Lower lobe of right lung (tissue), 2 donors: Measurements from ENCODE around the gene TMC2. TPM values are rescaled to one million over a fixed set of nuclear protein-coding genes. Genes with fewer than 3 reads are reported as not detected.

Experiments used
- ATAC-seq, 2 donors: fragments of 200-7000 bp; cut with Tn5 transposase; one replicate each; pipeline ENCODE4 v1.9.1; 2020 to 2022; ENCODE audit warnings: mild to moderate bottlenecking in 2 of 2, moderate library complexity in 2 of 2
- DNase-seq: peaks from one replicate; pipeline ENCODE4 v3.0.0-alpha.2; 2020
- H3K27ac ChIP-seq: fragments of 200-600 bp; one replicate; pipeline ENCODE4 v1.8.0; 2022
- H3K27me3 ChIP-seq: fragments of 200-600 bp; one replicate; pipeline ENCODE4 v1.8.0; 2022; ENCODE audit warnings: low read depth
- H3K36me3 ChIP-seq: fragments of 200-600 bp; one replicate; pipeline ENCODE4 v1.8.0; 2022; ENCODE audit warnings: mild to moderate bottlenecking
- H3K4me1 ChIP-seq: fragments of 200-600 bp; one replicate; pipeline ENCODE4 v1.8.0; 2022
- H3K4me3 ChIP-seq: fragments of 200-600 bp; one replicate; pipeline ENCODE4 v1.8.0; 2022; ENCODE audit warnings: mild to moderate bottlenecking
- H3K9me3 ChIP-seq: fragments of 200-600 bp; one replicate; pipeline ENCODE4 v1.8.0; 2022
- intact Hi-C: fragments of 100-400 bp; cut with DNase I; formaldehyde crosslinking; loops from one replicate; pipeline ENCODE4 v1.11.0; 2022
- total RNA-seq: library from RNA; stranded (reverse); fragmentation: NEBNext Ultra II Directional; extraction: Animal tissue kit (Norgen Biotek cat#: 25700); gene quantifications from one replicate; pipeline ENCODE4 v1.2.1, GENCODE V29; 2021
- TF ChIP-seq, protein P1 (sequence below): fragments of 200-600 bp; IDR thresholded peaks from one replicate; pipeline ENCODE4 v1.8.0; 2022; ENCODE audit warnings: antibody characterized with exemption, mild to moderate bottlenecking
- donor health status: DM: no; HTN: yes; CAD: no; lungs with severe emphysema.

TMC2 gene
- total RNA-seq, 1 donor from 2014 or later, result 0.92 TPM

- intact Hi-C loops, result no loop called here
- Histone ChIP-seq H3K27me3 (peaks cover 7% of the 10 kb centered on the region), H3K9me3 (no peaks in the 10 kb centered on the region), H3K27ac (no peak overlapping the region), H3K36me3 (no peaks in the 10 kb centered on the region), H3K4me3 (no peak overlapping the region), H3K4me1 (no peaks in the 10 kb centered on the region)
- TF ChIP-seq, protein P1, sequence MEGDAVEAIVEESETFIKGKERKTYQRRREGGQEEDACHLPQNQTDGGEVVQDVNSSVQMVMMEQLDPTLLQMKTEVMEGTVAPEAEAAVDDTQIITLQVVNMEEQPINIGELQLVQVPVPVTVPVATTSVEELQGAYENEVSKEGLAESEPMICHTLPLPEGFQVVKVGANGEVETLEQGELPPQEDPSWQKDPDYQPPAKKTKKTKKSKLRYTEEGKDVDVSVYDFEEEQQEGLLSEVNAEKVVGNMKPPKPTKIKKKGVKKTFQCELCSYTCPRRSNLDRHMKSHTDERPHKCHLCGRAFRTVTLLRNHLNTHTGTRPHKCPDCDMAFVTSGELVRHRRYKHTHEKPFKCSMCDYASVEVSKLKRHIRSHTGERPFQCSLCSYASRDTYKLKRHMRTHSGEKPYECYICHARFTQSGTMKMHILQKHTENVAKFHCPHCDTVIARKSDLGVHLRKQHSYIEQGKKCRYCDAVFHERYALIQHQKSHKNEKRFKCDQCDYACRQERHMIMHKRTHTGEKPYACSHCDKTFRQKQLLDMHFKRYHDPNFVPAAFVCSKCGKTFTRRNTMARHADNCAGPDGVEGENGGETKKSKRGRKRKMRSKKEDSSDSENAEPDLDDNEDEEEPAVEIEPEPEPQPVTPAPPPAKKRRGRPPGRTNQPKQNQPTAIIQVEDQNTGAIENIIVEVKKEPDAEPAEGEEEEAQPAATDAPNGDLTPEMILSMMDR, result no peak
- ATAC-seq, result no peak
- no peak for DNase-seq
These were observed 3.3 kb upstream of the TMC2 start for GRCh38 chr20:2533118-2533517.

DNA sequence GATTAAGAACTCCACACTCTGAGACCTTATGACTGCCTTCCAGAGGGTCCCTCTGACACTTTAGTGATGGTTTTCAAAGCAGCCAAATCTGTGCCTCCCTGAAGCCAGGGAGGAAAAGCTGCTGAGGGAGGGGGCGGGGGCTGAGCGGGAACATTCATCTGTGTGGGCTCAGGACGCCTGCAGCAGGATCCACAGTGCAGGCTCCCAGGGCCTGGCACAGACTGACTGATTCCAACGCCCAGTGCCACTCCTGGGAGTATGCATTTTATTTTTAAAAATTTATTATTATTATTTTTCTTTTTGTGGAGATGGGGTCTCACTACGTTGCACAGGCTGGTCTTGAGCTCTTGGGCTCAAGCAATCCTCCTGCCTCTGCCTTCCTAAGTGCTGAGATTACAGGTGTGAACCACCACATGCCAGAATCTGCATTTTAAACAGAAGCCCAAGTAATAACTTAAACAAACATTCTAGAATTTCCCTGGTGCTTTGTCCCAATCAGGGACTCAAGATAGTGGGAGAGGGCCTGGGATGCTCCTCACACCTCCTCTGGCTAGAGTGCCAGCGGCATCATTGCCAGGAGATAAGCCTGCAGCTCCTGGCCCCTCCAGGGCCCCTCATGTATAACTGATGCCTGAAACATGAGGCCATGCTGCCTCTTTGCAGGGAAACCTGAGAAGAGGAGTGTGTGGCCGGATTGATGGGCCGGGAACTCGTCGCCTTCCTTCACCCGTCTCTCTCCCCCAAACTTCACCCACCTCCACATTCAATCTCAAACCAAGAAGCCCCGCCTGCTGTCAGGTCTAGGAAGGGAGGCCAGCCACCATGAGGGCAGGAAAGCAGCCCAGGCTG lies 438 bp upstream of the TMC2 start:
- H3K9me3 ChIP-seq, result no peaks in the 10 kb centered on the region
- no peak overlapping the region for H3K27ac ChIP-seq
- intact Hi-C loops, result no loop called here
- ATAC-seq, result no peak
- H3K4me3 ChIP-seq, result no peak overlapping the region
- no peaks in the 10 kb centered on the region for H3K4me1 ChIP-seq
- no peaks in the 10 kb centered on the region for H3K36me3 ChIP-seq
- peaks cover 15% of the 10 kb centered on the region for H3K27me3 ChIP-seq
- DNase-seq, result no peak
- TF ChIP-seq, protein P1, result no peak

DNA sequence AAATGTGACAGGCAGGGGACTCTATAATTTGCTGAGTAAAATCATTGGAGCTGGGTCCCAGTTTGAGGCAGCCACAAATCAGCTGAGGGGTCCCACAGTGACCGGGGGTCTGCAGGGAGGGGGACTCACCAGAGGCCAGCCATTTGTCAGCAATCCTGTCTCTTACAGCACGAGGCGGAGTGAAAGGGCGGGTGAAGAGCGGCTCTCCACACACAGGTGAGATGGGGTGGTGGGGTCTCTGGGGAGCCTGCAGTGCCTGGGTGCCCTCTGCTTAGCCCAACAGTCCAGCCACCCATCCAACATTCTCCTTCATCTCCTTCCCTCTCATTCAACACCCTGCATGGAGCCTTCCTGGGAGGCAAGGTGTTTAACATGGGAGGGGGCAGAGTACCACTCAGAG lies 728 bp downstream of the TMC2 start:
- peaks cover 20% of the 10 kb centered on the region for H3K27me3 ChIP-seq
- no peaks in the 10 kb centered on the region for H3K9me3 ChIP-seq
- DNase-seq (no peak), ATAC-seq (no peak)
- H3K36me3 ChIP-seq, result no peaks in the 10 kb centered on the region
- H3K4me3 ChIP-seq, result no peak overlapping the region
- intact Hi-C loops, result no loop called here
- no peaks in the 10 kb centered on the region for H3K4me1 ChIP-seq
- TF ChIP-seq, protein P1, result no peak
- no peak overlapping the region for H3K27ac ChIP-seq

GRCh38 chr20:2538356-2538755 lies 2.0 kb downstream of the TMC2 start:
- H3K36me3 ChIP-seq, result no peaks in the 10 kb centered on the region
- intact Hi-C loops, result no loop called here
- no peak for DNase-seq
- H3K4me1 ChIP-seq, result no peaks in the 10 kb centered on the region
- H3K27ac ChIP-seq, result no peak overlapping the region
- no peak for ATAC-seq
- TF ChIP-seq, protein P1, result no peak
- H3K27me3 ChIP-seq, result peaks cover 27% of the 10 kb centered on the region
- no peak overlapping the region for H3K4me3 ChIP-seq
- no peaks in the 10 kb centered on the region for H3K9me3 ChIP-seq

DNA sequence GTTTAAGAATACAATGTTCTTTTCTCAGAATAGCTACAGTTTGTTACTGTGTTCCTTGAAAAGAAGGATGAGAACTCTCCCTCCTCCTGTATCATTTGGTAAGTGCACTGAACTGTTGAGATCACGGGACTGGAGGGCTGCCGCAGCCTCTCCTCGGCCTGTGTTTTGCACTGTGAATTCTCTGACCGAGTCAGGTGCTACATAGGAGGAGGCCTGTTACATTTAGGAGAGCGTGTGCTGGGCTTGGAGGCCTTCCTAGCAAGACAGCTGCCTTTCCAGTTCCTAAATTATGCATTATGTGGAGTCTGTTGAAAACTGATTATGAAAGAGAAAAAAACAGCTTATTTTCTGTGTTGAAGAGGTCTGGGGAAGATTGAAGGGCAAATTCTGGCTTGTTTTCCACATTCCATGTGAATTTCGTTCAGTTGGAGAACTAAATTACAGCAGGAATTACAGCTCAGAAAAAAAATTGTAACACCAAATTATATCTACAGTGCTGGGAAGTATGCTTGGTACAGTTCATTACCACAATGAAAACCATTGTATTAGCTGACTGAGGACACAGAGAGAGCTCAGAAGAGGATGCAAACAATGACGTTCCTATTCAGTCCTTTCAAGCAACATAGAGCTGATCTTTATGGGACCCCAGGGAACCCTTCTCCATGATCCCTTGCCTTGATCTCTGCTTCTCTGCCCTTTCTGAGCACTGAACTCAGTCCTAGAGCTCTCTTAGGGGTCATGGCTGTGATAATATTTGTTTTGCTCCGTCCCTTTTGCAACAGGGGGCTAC lies 2.8 kb downstream of the TMC2 start:
- DNase-seq (no peak), ATAC-seq (no peak)
- Histone ChIP-seq H3K36me3 (no peaks in the 10 kb centered on the region), H3K27me3 (peaks cover 27% of the 10 kb centered on the region), H3K27ac (no peak overlapping the region), H3K4me1 (no peaks in the 10 kb centered on the region), H3K9me3 (no peaks in the 10 kb centered on the region), H3K4me3 (no peak overlapping the region)
- intact Hi-C loops, result no loop called here
- TF ChIP-seq, protein P1, result no peak
